IMR-90 (cell line): ENCODE results near the gene GPR6. TPM values are rescaled to one million over a fixed set of nuclear protein-coding genes. Genes with fewer than 3 reads are reported as not detected.

Source experiments
- ATAC-seq: fragments of 200-7000 bp; cut with Tn5 transposase; 2 replicates; pipeline ENCODE4 v1.9.1; 2020; ENCODE audit warnings: low read depth, mild to moderate bottlenecking, moderate library complexity
- BruUV-seq: library from RNA; stranded (reverse); fragments of 400-500 nt; replicated peaks from 2 replicates; lab custom pipeline; 2021; lab: Mats Ljungman, UMichigan
- CTCF ChIA-PET: fragments of 300-600 bp; formaldehyde crosslinking; extraction: SDS; loops from one replicate; lab custom pipeline; 2021; ENCODE audit warnings: antibody characterized with exemption; lab: Yijun Ruan, JAX
- POLR2A ChIA-PET: fragments of 300-600 bp; sonication (Branson Sonifier 250); formaldehyde crosslinking; loops from one replicate; lab custom pipeline; 2022; ENCODE audit warnings: antibody characterized with exemption; ENCODE audit not compliant: unreplicated experiment; lab: Charles Lee
- DNase-seq: peaks from one replicate; pipeline ENCODE4 v3.0.0; 2013
- H2AFZ ChIP-seq: replicated peaks from 2 replicates; pipeline ENCODE3; 2013; ENCODE audit warnings: low read length, mild to moderate bottlenecking; ENCODE audit not compliant: poor library complexity
- H2AK5ac ChIP-seq: 2 replicates; pipeline ENCODE4 v1.6.1; 2013; ENCODE audit warnings: low read depth, low read length, inconsistent platforms
- H2AK9ac ChIP-seq: replicated peaks from 2 replicates; pipeline ENCODE3; 2013; ENCODE audit warnings: mild to moderate bottlenecking, low read depth, low read length, moderate library complexity; ENCODE audit not compliant: poor library complexity
- H2BK120ac ChIP-seq: 2 replicates; pipeline ENCODE4 v1.6.1; 2013; ENCODE audit warnings: low read depth, low read length, inconsistent platforms
- H2BK15ac ChIP-seq: 3 replicates; pipeline ENCODE4 v1.6.1; 2013; ENCODE audit warnings: low read depth, low read length, inconsistent platforms
- H2BK20ac ChIP-seq: 2 replicates; pipeline ENCODE4 v1.6.1; 2013; ENCODE audit warnings: low read depth, mild to moderate bottlenecking, inconsistent platforms, low read length, moderate library complexity
- H2BK5ac ChIP-seq: 2 replicates; pipeline ENCODE4 v1.6.1; 2013; ENCODE audit warnings: mild to moderate bottlenecking, low read depth, low read length, inconsistent platforms; ENCODE audit not compliant: poor library complexity, severe bottlenecking
- H3K14ac ChIP-seq: replicated peaks from 2 replicates; pipeline ENCODE4 v1.6.1; 2013; ENCODE audit warnings: low read depth, low read length, inconsistent platforms
- H3K18ac ChIP-seq: 2 replicates; pipeline ENCODE4 v1.6.1; 2013; ENCODE audit warnings: low read depth, low read length, control low read depth
- H3K23ac ChIP-seq: 2 replicates; pipeline ENCODE4 v1.6.1; 2013; ENCODE audit warnings: low read depth, low read length, inconsistent platforms
- H3K27ac ChIP-seq: 2 replicates; pipeline ENCODE4 v1.5.1; 2013; ENCODE audit warnings: mild to moderate bottlenecking, control low read depth, low read length; ENCODE audit not compliant: insufficient read depth
- H3K27me3 ChIP-seq: 2 replicates; pipeline ENCODE4 v1.6.1; 2013; ENCODE audit warnings: low read length; ENCODE audit not compliant: control insufficient read depth, insufficient read depth
- H3K36me3 ChIP-seq: 2 replicates; pipeline ENCODE4 v1.6.1; 2013; ENCODE audit warnings: low read length, mixed read lengths; ENCODE audit not compliant: control insufficient read depth, insufficient read depth
- H3K4ac ChIP-seq: 2 replicates; pipeline ENCODE4 v1.6.1; 2013; ENCODE audit warnings: low read depth, low read length, inconsistent platforms
- H3K4me1 ChIP-seq: 2 replicates; pipeline ENCODE4 v1.6.1; 2013; ENCODE audit warnings: low read length, mixed read lengths; ENCODE audit not compliant: control insufficient read depth, insufficient read depth
- H3K4me2 ChIP-seq: 2 replicates; pipeline ENCODE4 v1.6.1; 2013; ENCODE audit warnings: low read depth, mild to moderate bottlenecking, control low read depth, low read length, moderate library complexity
- H3K4me3 ChIP-seq: 2 replicates; pipeline ENCODE4 v1.5.1; 2013; ENCODE audit warnings: low read depth, mild to moderate bottlenecking, control low read depth, low read length, moderate library complexity; ENCODE audit not compliant: insufficient read depth
- H3K56ac ChIP-seq: 2 replicates; pipeline ENCODE4 v1.6.1; 2013; ENCODE audit warnings: low read length, inconsistent platforms; ENCODE audit not compliant: insufficient read depth; ENCODE audit errors: extremely low read depth
- H3K79me1 ChIP-seq, 2 experiments: 2 replicates each; pipeline ENCODE4 v1.6.1; 2013; ENCODE audit warnings: low read length in 2 of 2, inconsistent platforms in 1 of 2, low read depth in 1 of 2
- H3K9ac ChIP-seq: 2 replicates; pipeline ENCODE4 v1.6.1; 2013; ENCODE audit warnings: low read depth, low read length, control low read depth
- H3K9me1 ChIP-seq: 2 replicates; pipeline ENCODE4 v1.6.1; 2013; ENCODE audit warnings: low read length, inconsistent platforms; ENCODE audit not compliant: insufficient read depth
- H3K9me3 ChIP-seq: 2 replicates; pipeline ENCODE4 v1.6.1; 2013; ENCODE audit warnings: low read length; ENCODE audit not compliant: control insufficient read depth, insufficient read depth
- H4K20me1 ChIP-seq: 2 replicates; pipeline ENCODE4 v1.6.1; 2013; ENCODE audit warnings: low read length, inconsistent platforms; ENCODE audit not compliant: insufficient read depth
- H4K5ac ChIP-seq: 2 replicates; pipeline ENCODE4 v1.6.1; 2013; ENCODE audit warnings: mild to moderate bottlenecking, low read depth, low read length, control low read depth
- H4K8ac ChIP-seq, 2 experiments: 2 replicates each; pipeline ENCODE4 v1.6.1; 2013; ENCODE audit warnings: low read depth in 2 of 2, low read length in 2 of 2, control low read depth in 1 of 2, inconsistent platforms in 1 of 2
- H4K91ac ChIP-seq: 2 replicates; pipeline ENCODE4 v1.6.1; 2013; ENCODE audit warnings: low read depth, low read length, inconsistent platforms; ENCODE audit not compliant: insufficient read depth
- BHLHE40 ChIP-seq: fragments of 150-350 bp; IDR thresholded peaks from 2 replicates; pipeline ENCODE4 v1.6.1; 2016; ENCODE audit warnings: mild to moderate bottlenecking, low read depth, low read length
- CEBPB ChIP-seq: IDR thresholded peaks from 2 replicates; pipeline ENCODE4 v1.6.1; 2012; ENCODE audit warnings: low read depth, low read length, improper control_type of control experiment
- CHD1 ChIP-seq: IDR thresholded peaks from 2 replicates; pipeline ENCODE4 v1.6.1; 2012; ENCODE audit warnings: low read depth, low read length, improper control_type of control experiment
- CTCF ChIP-seq: conservative IDR thresholded peaks from 2 replicates; pipeline ENCODE4 v1.5.1; 2012; ENCODE audit warnings: mild to moderate bottlenecking, low read depth, low read length, improper control_type of control experiment
- FOS ChIP-seq: fragments of 150-350 bp; IDR thresholded peaks from 2 replicates; pipeline ENCODE4 v1.6.1; 2016; ENCODE audit warnings: low read depth, low read length
- MAFK ChIP-seq: IDR thresholded peaks from 2 replicates; pipeline ENCODE4 v1.6.1; 2012; ENCODE audit warnings: low read depth, low read length, improper control_type of control experiment
- RAD21 ChIP-seq: IDR thresholded peaks from 2 replicates; pipeline ENCODE4 v1.6.1; 2012; ENCODE audit warnings: low read length, improper control_type of control experiment
- RFX5 ChIP-seq: IDR thresholded peaks from 2 replicates; pipeline ENCODE4 v1.8.0; 2012; ENCODE audit warnings: low read depth, mild to moderate bottlenecking, low read length, moderate library complexity
- SMC3 ChIP-seq: fragments of 150-350 bp; IDR thresholded peaks from 2 replicates; pipeline ENCODE4 v1.6.1; 2016; ENCODE audit warnings: low read depth, mild to moderate bottlenecking, antibody characterized with exemption, low read length, moderate library complexity
- WGBS, 2 experiments: methylation state at CpG; one replicate each; pipeline versions ENCODE4 v1.1.5 to v1.1.7; 2013; ENCODE audit warnings: missing lambda C conversion rate in 2 of 2; ENCODE audit not compliant: insufficient read length in 1 of 2; ENCODE audit errors: extremely low coverage in 2 of 2; 5-methylcytosine and 5-hydroxymethylcytosine counted together
- dilution Hi-C: fragments of 300-500 bp; cut with HindIII; formaldehyde crosslinking; loops from one replicate; pipeline ENCODE4 v1.14.3; 2018; ENCODE audit warnings: low sequenced_read_pairs; ENCODE audit not compliant: unreplicated experiment
- in situ Hi-C: fragments of 300-500 bp; cut with MboI; formaldehyde crosslinking; loops from 3 replicates; pipeline ENCODE4 v1.14.3; 2019; ENCODE audit warnings: low sequenced_read_pairs, inconsistent platforms, mixed read lengths
- intact Hi-C: fragments of 100-400 bp; cut with micrococcal nuclease; formaldehyde crosslinking; loops from 2 replicates; pipeline ENCODE4 v1.10.0; 2022
- polyA plus RNA-seq, 3 experiments: library from polyadenylated mRNA; depleted of rRNA; stranded (reverse); fragments of >200 nt; gene quantifications; 2 replicates each; pipeline ENCODE4 v1.2.3, GENCODE V29; 2012; ENCODE audit warnings: low replicate concordance in 1 of 3
- total RNA-seq: library from RNA; depleted of rRNA; stranded (reverse); fragments of >200 nt; gene quantifications from 2 replicates; pipeline ENCODE4 v1.2.3, GENCODE V29; 2012
- TF ChIP-seq, protein P1 (sequence below): fragments of 150-350 bp; IDR thresholded peaks from 2 replicates; pipeline ENCODE4 v1.6.1; 2017; ENCODE audit warnings: mild to moderate bottlenecking, antibody characterized with exemption, low read length, low read depth
- TF ChIP-seq, protein P2 (sequence below): fragments of 150-350 bp; IDR thresholded peaks from 2 replicates; pipeline ENCODE4 v1.6.1; 2016; ENCODE audit warnings: low read depth, mild to moderate bottlenecking, low read length, moderate library complexity, borderline replicate concordance

GPR6 gene
- total and polyA plus RNA-seq, 2 of the 4 experiments (the other 2 are of a cell fraction) = not detected

- Histone ChIP-seq H2BK120ac (no peak overlapping the region), H3K9ac (no peak overlapping the region), H3K23ac (no peak overlapping the region), H3K9me3 (no peaks in the 10 kb centered on the region), H3K4ac (no peak overlapping the region), H4K5ac (no peak overlapping the region), H3K14ac (no peak overlapping the region), H2AK9ac (no peak overlapping the region), H2BK20ac (no peak overlapping the region), H2AFZ (no peak overlapping the region), H4K91ac (no peak overlapping the region), H3K27ac (no peak overlapping the region), H2BK15ac (no peak overlapping the region), H2BK5ac (no peak overlapping the region), H3K9me1 (no peaks in the 10 kb centered on the region), H2AK5ac (no peak overlapping the region), H3K56ac (no peak overlapping the region), H4K8ac (no peak overlapping the region), H3K18ac (no peak overlapping the region), H3K4me2 (no peak overlapping the region), H3K4me1 (no peaks in the 10 kb centered on the region), H3K36me3 (no peaks in the 10 kb centered on the region), H4K20me1 (no peaks in the 10 kb centered on the region), H3K4me3 (no peak overlapping the region), H3K79me1 (no peaks in the 10 kb centered on the region), H3K27me3 (0 out of 2 replicates have a peak, but pooled peaks cover under 1% of the 10 kb centered on the region)
- no TSS peak for BruUV-seq
- ChIA-PET CTCF (no interaction called here), POLR2A (no interaction called here)
- no peak for ATAC-seq
- intact Hi-C loops (no loop called here), dilution Hi-C loops (no loop called here), in situ Hi-C loops (no loop called here)
- WGBS, 2 experiments = 100% methylated on average over 2 of the region's 5 CpGs; no CpG with 5 or more reads in 1 of the 2 experiments
- DNase-seq = no peak
- TF ChIP-seq, protein P1, sequence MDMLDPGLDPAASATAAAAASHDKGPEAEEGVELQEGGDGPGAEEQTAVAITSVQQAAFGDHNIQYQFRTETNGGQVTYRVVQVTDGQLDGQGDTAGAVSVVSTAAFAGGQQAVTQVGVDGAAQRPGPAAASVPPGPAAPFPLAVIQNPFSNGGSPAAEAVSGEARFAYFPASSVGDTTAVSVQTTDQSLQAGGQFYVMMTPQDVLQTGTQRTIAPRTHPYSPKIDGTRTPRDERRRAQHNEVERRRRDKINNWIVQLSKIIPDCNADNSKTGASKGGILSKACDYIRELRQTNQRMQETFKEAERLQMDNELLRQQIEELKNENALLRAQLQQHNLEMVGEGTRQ = no peak
- TF ChIP-seq SMC3 (no peak), CEBPB (no peak), FOS (no peak), CTCF (no peak), RFX5 (no peak), MAFK (no peak), BHLHE40 (no peak), CHD1 (no peak), RAD21 (no peak)
- TF ChIP-seq, protein P2, sequence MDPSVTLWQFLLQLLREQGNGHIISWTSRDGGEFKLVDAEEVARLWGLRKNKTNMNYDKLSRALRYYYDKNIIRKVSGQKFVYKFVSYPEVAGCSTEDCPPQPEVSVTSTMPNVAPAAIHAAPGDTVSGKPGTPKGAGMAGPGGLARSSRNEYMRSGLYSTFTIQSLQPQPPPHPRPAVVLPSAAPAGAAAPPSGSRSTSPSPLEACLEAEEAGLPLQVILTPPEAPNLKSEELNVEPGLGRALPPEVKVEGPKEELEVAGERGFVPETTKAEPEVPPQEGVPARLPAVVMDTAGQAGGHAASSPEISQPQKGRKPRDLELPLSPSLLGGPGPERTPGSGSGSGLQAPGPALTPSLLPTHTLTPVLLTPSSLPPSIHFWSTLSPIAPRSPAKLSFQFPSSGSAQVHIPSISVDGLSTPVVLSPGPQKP = no peak
Observed at GRCh38 chr6:109961611-109962041, 16.5 kb upstream of the GPR6 start.
